Measurements from ENCODE around the gene FAM114A1. TPM values are rescaled to one million over a fixed set of nuclear protein-coding genes. Genes with fewer than 3 reads are reported as not detected.

The FAM114A1 gene
- polyA plus RNA-seq, 4 donors: 11.3 to 34.6 (median 25.2) TPM

GRCh38 chr4:38979511-38980230, 112.1 kb downstream of the FAM114A1 start:
- DNase-seq (no peak), FAIRE-seq (no peak)
- no peaks in the 10 kb centered on the region for H3K9me3 ChIP-seq (ENCODE audit: control insufficient read depth in 2 of 2, insufficient read depth in 1 of 2, low read depth in 1 of 2, low read length in 1 of 2)
- H3K4me1 ChIP-seq (ENCODE audit: control insufficient read depth in 3 of 3, insufficient read depth in 2 of 3, low read depth in 1 of 3, low read length in 2 of 3): no peaks in the 10 kb centered on the region
- H3K4me3 ChIP-seq (ENCODE audit: low read depth in 1 of 3, low read length in 3 of 3): no peak overlapping the region
- H3K27ac ChIP-seq (ENCODE audit: low read depth in 1 of 3, low read length in 2 of 3): no peak overlapping the region
- no peaks in the 10 kb centered on the region for H3K36me3 ChIP-seq (ENCODE audit: control insufficient read depth in 3 of 3, insufficient read depth in 2 of 3, low read depth in 1 of 3, low read length in 3 of 3)
- no peaks in the 10 kb centered on the region for H3K27me3 ChIP-seq (ENCODE audit: control insufficient read depth in 3 of 3, insufficient read depth in 3 of 3, low read length in 3 of 3)
- WGBS, 3 donors: 83 to 90% (median 85%) methylated on average over 3 of the region's 3 CpGs

DNA sequence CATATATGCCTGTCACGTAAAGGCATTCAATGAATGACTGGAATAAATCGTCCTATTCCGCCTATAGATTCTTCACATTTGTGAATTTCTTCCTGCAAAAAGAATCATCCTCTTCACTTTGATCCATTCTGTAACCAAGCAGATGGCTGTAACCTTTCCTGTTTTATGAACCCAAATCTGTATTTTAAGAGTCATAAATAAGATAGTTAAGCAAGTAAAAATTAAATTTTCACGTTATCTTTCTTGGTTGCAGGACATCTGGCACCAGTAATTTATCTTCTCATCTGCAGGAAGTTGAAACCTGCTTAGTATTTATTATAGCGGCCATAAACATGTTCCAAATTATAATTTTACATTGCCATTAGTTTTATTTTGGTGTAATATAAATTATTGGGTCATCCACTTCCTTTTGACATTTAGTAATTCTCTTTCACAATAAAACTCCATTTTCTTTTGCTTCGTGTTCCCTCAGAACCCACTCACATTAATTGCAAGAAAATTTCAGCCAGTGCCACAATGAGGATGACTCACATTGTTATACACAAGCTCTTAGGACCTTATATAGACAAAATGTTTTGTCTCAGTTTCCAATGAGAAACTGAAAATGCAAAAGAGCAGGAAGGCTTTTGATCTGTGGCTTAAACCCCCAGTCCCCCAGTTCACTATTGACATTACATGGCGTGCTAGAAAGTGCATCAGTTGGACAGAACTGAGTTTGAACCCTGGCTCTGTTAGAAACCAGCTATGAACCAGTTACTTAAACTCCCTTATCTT, 113.5 kb downstream of the FAM114A1 start:
- 57% methylated on average over 7 of the region's 7 CpGs for WGBS, 3 donors
- H3K27ac ChIP-seq (ENCODE audit: low read depth in 1 of 3, low read length in 2 of 3): peak overlapping the region in 1 of 3 donors; percentile 50
- H3K9me3 ChIP-seq (ENCODE audit: control insufficient read depth in 2 of 2, insufficient read depth in 1 of 2, low read depth in 1 of 2, low read length in 1 of 2): no peaks in the 10 kb centered on the region
- H3K27me3 ChIP-seq (ENCODE audit: control insufficient read depth in 3 of 3, insufficient read depth in 3 of 3, low read length in 3 of 3): no peaks in the 10 kb centered on the region
- H3K36me3 ChIP-seq (ENCODE audit: control insufficient read depth in 3 of 3, insufficient read depth in 2 of 3, low read depth in 1 of 3, low read length in 3 of 3): no peaks in the 10 kb centered on the region
- no peak overlapping the region for H3K4me3 ChIP-seq (ENCODE audit: low read depth in 1 of 3, low read length in 3 of 3)
- FAIRE-seq (no peak), DNase-seq (no peak)
- H3K4me1 ChIP-seq (ENCODE audit: control insufficient read depth in 3 of 3, insufficient read depth in 2 of 3, low read depth in 1 of 3, low read length in 2 of 3): no peaks in the 10 kb centered on the region

DNA sequence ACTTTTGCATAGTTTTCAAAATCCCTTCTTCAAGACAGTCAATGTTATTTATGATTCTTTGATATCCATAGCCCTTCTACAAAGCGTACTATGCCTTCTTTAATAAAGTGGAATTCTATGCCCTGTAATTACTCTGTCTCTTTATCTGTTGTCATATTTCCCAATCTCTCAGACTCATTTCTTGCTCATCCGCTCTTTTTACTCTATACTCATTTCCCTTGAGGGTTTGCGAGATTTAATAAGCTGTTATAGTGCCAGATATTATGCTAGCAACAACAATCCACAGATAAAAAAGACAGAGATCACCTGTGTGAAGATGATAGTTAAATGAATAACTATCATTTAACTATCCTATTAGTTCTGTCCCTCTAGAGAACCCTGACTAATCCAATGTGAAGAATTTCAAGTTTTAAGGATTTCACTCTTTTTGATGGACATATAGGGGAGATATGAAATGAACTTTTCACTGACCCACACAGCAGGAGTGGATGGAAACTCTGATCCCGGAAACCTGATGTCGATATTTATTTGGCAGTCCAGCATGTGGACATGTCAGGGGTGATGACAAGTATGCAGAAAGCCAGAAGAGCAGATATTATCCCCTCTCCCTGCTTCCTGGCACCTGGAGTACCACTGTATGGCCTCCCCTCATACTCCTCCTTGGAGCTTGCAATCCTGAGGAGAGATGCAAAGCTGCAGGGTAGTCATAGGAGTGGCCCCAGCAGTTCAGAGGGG, 114.9 kb downstream of the FAM114A1 start:
- Histone ChIP-seq H3K36me3 (ENCODE audit: control insufficient read depth in 3 of 3, insufficient read depth in 2 of 3, low read depth in 1 of 3, low read length in 3 of 3) (no peaks in the 10 kb centered on the region), H3K4me1 (ENCODE audit: control insufficient read depth in 3 of 3, insufficient read depth in 2 of 3, low read depth in 1 of 3, low read length in 2 of 3) (no peaks in the 10 kb centered on the region), H3K9me3 (ENCODE audit: control insufficient read depth in 2 of 2, insufficient read depth in 1 of 2, low read depth in 1 of 2, low read length in 1 of 2) (no peaks in the 10 kb centered on the region), H3K4me3 (ENCODE audit: low read depth in 1 of 3, low read length in 3 of 3) (no peak overlapping the region), H3K27me3 (ENCODE audit: control insufficient read depth in 3 of 3, insufficient read depth in 3 of 3, low read length in 3 of 3) (no peaks in the 10 kb centered on the region), H3K27ac (ENCODE audit: low read depth in 1 of 3, low read length in 2 of 3) (no peak overlapping the region)
- no peak for FAIRE-seq
- 91 to 93% (median 92%) methylated on average over 5 of the region's 5 CpGs for WGBS, 3 donors
- no peak for DNase-seq

DNA sequence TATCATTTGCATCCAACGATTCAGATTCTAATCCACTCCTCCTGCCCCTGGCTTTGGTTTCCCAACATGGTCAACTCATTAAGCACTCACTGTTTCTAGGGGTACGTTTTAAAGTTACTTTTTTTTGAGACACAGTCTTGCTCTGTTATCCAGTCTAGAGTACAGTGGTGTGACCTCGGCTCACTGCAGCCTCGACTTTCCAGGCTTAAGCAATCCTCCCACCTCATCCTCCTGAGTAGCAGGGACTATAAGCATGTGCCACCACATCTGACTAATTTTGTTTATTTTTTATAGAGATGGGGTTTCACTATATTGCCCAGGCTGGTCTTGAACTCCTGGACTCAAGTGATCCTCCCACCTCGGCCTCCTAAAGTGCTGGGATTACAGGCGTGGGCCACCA, 115.7 kb downstream of the FAM114A1 start:
- WGBS, 3 donors: 82 to 88% (median 86%) methylated on average over 6 of the region's 6 CpGs
- Histone ChIP-seq H3K27ac (ENCODE audit: low read depth in 1 of 3, low read length in 2 of 3) (no peak overlapping the region), H3K4me3 (ENCODE audit: low read depth in 1 of 3, low read length in 3 of 3) (no peak overlapping the region), H3K27me3 (ENCODE audit: control insufficient read depth in 3 of 3, insufficient read depth in 3 of 3, low read length in 3 of 3) (no peaks in the 10 kb centered on the region), H3K36me3 (ENCODE audit: control insufficient read depth in 3 of 3, insufficient read depth in 2 of 3, low read depth in 1 of 3, low read length in 3 of 3) (no peaks in the 10 kb centered on the region), H3K4me1 (ENCODE audit: control insufficient read depth in 3 of 3, insufficient read depth in 2 of 3, low read depth in 1 of 3, low read length in 2 of 3) (no peaks in the 10 kb centered on the region), H3K9me3 (ENCODE audit: control insufficient read depth in 2 of 2, insufficient read depth in 1 of 2, low read depth in 1 of 2, low read length in 1 of 2) (no peaks in the 10 kb centered on the region)
- FAIRE-seq (no peak), DNase-seq (no peak)

DNA sequence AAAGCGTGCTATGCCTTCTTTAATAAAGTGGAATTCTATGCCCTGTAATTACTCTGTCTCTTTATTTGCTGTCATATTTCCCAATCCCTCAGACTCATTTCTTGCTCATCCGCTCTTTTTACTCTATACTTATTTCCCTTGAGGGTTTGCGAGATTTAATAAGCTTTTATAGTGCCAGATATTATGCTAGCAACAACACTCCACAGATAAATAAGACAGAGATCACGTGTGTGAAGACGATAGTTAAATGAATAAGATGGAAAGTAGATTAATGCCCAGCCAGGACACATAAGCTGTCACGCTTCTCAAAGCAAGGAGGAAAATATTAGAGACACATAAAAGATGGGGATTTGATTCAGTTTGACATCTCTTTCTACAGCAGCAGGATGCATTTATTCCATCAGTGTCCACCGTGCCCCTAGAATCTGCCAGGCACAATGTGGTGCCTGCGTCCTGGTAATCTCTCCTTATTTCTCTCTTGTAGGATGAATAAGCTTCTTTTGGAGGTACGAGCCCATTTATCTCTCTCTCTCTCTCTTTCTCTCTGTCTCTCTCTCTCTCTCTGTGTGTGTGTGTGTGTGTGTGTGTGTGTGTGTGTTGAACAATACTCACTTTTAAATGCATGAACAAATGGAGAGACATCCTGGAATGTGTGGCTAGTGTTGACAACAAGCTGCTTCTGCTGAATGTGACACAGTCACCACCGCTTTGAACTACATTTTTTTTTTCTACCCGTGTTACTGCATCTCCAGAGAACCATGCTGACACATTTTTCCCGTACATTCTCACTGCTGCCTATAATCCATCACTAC, 116.4 kb downstream of the FAM114A1 start:
- Histone ChIP-seq H3K27me3 (ENCODE audit: control insufficient read depth in 3 of 3, insufficient read depth in 3 of 3, low read length in 3 of 3) (no peaks in the 10 kb centered on the region), H3K4me1 (ENCODE audit: control insufficient read depth in 3 of 3, insufficient read depth in 2 of 3, low read depth in 1 of 3, low read length in 2 of 3) (no peaks in the 10 kb centered on the region), H3K36me3 (ENCODE audit: control insufficient read depth in 3 of 3, insufficient read depth in 2 of 3, low read depth in 1 of 3, low read length in 3 of 3) (no peaks in the 10 kb centered on the region), H3K27ac (ENCODE audit: low read depth in 1 of 3, low read length in 2 of 3) (no peak overlapping the region), H3K9me3 (ENCODE audit: control insufficient read depth in 2 of 2, insufficient read depth in 1 of 2, low read depth in 1 of 2, low read length in 1 of 2) (no peaks in the 10 kb centered on the region), H3K4me3 (ENCODE audit: low read depth in 1 of 3, low read length in 3 of 3) (no peak overlapping the region)
- FAIRE-seq (no peak), DNase-seq (no peak)
- WGBS, 3 donors: 73 to 79% (median 78%) methylated on average over 12 of the region's 12 CpGs

DNA sequence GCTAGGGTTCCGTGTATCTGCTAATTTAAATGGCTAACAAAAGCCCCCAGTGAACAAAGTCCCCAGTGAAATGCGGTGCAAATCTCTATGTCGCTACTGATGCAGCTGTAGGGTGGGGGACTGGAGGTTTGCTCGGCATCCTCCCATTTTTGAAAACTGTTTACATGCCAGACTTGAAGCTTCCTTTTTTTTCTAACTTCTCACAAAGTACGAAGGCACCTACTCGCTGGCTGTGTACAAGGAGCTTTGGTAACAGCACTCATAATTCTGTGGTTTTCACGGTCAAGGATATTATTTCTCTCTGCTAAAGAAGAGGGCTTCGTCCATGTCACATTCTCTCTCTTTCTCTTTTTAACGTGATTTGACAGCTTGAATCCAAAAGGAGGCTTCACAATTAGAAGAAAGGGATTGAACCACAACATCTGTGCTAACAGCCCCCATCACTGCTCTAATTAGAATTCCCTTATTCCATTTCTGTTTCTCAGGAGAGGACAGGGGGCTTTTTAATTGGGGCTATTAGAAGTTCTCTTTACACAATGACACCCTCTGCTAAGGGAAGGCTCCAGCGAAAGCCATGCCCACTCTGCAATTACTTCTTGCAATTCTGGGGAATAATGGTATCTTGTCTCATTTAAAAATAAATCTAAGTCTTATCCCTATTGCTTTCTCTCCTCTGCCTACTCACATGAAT, 117.9 kb downstream of the FAM114A1 start:
- DNase-seq: no peak
- Histone ChIP-seq H3K36me3 (ENCODE audit: control insufficient read depth in 3 of 3, insufficient read depth in 2 of 3, low read depth in 1 of 3, low read length in 3 of 3) (no peaks in the 10 kb centered on the region), H3K27ac (ENCODE audit: low read depth in 1 of 3, low read length in 2 of 3) (peak overlapping the region in 1 of 3 donors; percentile 36), H3K27me3 (ENCODE audit: control insufficient read depth in 3 of 3, insufficient read depth in 3 of 3, low read length in 3 of 3) (no peaks in the 10 kb centered on the region), H3K9me3 (ENCODE audit: control insufficient read depth in 2 of 2, insufficient read depth in 1 of 2, low read depth in 1 of 2, low read length in 1 of 2) (no peaks in the 10 kb centered on the region), H3K4me1 (ENCODE audit: control insufficient read depth in 3 of 3, insufficient read depth in 2 of 3, low read depth in 1 of 3, low read length in 2 of 3) (no peaks in the 10 kb centered on the region), H3K4me3 (ENCODE audit: low read depth in 1 of 3, low read length in 3 of 3) (no peak overlapping the region)
- FAIRE-seq: no peak
- WGBS, 3 donors: 55 to 72% (median 67%) methylated on average over 10 of the region's 10 CpGs

GRCh38 chr4:38987491-38987890, 119.9 kb downstream of the FAM114A1 start:
- no peaks in the 10 kb centered on the region for H3K9me3 ChIP-seq (ENCODE audit: control insufficient read depth in 2 of 2, insufficient read depth in 1 of 2, low read depth in 1 of 2, low read length in 1 of 2)
- H3K27me3 ChIP-seq (ENCODE audit: control insufficient read depth in 3 of 3, insufficient read depth in 3 of 3, low read length in 3 of 3): no peaks in the 10 kb centered on the region
- H3K27ac ChIP-seq (ENCODE audit: low read depth in 1 of 3, low read length in 2 of 3): no peak overlapping the region
- H3K4me1 ChIP-seq (ENCODE audit: control insufficient read depth in 3 of 3, insufficient read depth in 2 of 3, low read depth in 1 of 3, low read length in 2 of 3): no peaks in the 10 kb centered on the region
- DNase-seq: no peak
- no peak for FAIRE-seq
- no peak overlapping the region for H3K4me3 ChIP-seq (ENCODE audit: low read depth in 1 of 3, low read length in 3 of 3)
- H3K36me3 ChIP-seq (ENCODE audit: control insufficient read depth in 3 of 3, insufficient read depth in 2 of 3, low read depth in 1 of 3, low read length in 3 of 3): no peaks in the 10 kb centered on the region
